HG03378 (cell line): ENCODE results near the gene DLL3.
A peak's percentile ranks its signal among the peaks of the same experiment; 100 is the strongest.
"Not testable (repeated sequence)": the region's sequence is repeated elsewhere in the genome, so short reads cannot be mapped to it uniquely, and the experiment has no call there.

ENCODE experiments used
- ATAC-seq: cut with Tn5 transposase; IDR thresholded peaks from one replicate; pipeline ENCODE4 v1.9.1; 2021; ENCODE audit warnings: mild to moderate bottlenecking, moderate library complexity; ENCODE audit not compliant: unreplicated experiment

Gene DLL3

GRCh38 chr19:39498798-39499642, at the start of gene DLL3:
Gene DLL3, plus strand, starts transcription at chr19:39498947. Its CDS starts 28 bp downstream, at chr19:39498975.
- ATAC-seq = no peak

GRCh38 chr19:39449116-39449797, 49.5 kb upstream of the DLL3 start:
- ATAC-seq = no peak

- not testable (repeated sequence) for ATAC-seq
These were observed 47.5 kb upstream of the DLL3 start for GRCh38 chr19:39451257-39451656.

- ATAC-seq = no peak
These were observed 35.3 kb upstream of the DLL3 start for GRCh38 chr19:39463403-39463802.

- ATAC-seq = no peak
These were observed 32.6 kb upstream of the DLL3 start for GRCh38 chr19:39465956-39466747.

GRCh38 chr19:39467941-39468340, 30.8 kb upstream of the DLL3 start:
- no peak for ATAC-seq

GRCh38 chr19:39469036-39469435, 29.7 kb upstream of the DLL3 start:
- no peak for ATAC-seq

GRCh38 chr19:39469567-39469966, 29.2 kb upstream of the DLL3 start:
- ATAC-seq = no peak

- ATAC-seq = no peak
These were observed 27.9 kb upstream of the DLL3 start for GRCh38 chr19:39470724-39471339.

GRCh38 chr19:39471756-39472536, 26.8 kb upstream of the DLL3 start:
- ATAC-seq = no peak

- no peak for ATAC-seq
These were observed 25.9 kb upstream of the DLL3 start for GRCh38 chr19:39472746-39473442.

- no peak for ATAC-seq
These were observed 25.2 kb upstream of the DLL3 start for GRCh38 chr19:39473443-39473960.

GRCh38 chr19:39474139-39474620, 24.6 kb upstream of the DLL3 start:
- no peak for ATAC-seq

GRCh38 chr19:39475748-39476147, 23.0 kb upstream of the DLL3 start:
- ATAC-seq = no peak

- ATAC-seq = not testable (repeated sequence)
These were observed 19.4 kb upstream of the DLL3 start for GRCh38 chr19:39479319-39479801.

- no peak for ATAC-seq
These were observed 18.8 kb upstream of the DLL3 start for GRCh38 chr19:39479916-39480315.

GRCh38 chr19:39480337-39481228, 18.2 kb upstream of the DLL3 start, which contains the start of gene TIMM50:
Gene TIMM50, plus strand, starts transcription at chr19:39480838. Its CDS starts 16 bp downstream, at chr19:39480854.
- ATAC-seq = peak; percentile 67

- no peak for ATAC-seq
These were observed 17.6 kb upstream of the DLL3 start for GRCh38 chr19:39481229-39481545.
